Activated T-helper 17 cell treated with anti-CD3 and anti-CD28 coated beads, Interleukin-2, amount 50 U/mL, for 72 hours (primary cell): ENCODE measurements around the gene CPXM1. TPM values are rescaled to one million over a fixed set of nuclear protein-coding genes. Genes with fewer than 3 reads are reported as not detected.
"Not testable (repeated sequence)": the region's sequence is repeated elsewhere in the genome, so short reads cannot be mapped to it uniquely, and the experiment has no call there.

ENCODE experiments used
- ATAC-seq: fragments of 150-1000 bp; cut with Tn5 transposase; replicated peaks from 2 replicates; pipeline ENCODE4 v1.10.0; 2021; ENCODE audit warnings: mild to moderate bottlenecking, moderate library complexity
- H3K27ac Mint-ChIP-seq: one replicate; pipeline ENCODE4 v1.8.0; 2022; ENCODE audit warnings: mixed read lengths
- H3K27me3 Mint-ChIP-seq: one replicate; pipeline ENCODE4 v1.8.0; 2022; ENCODE audit warnings: mixed read lengths
- H3K36me3 Mint-ChIP-seq: one replicate; pipeline ENCODE4 v1.8.0; 2022; ENCODE audit warnings: low read depth, mild to moderate bottlenecking, mixed read lengths
- H3K4me1 Mint-ChIP-seq: one replicate; pipeline ENCODE4 v1.8.0; 2022; ENCODE audit warnings: mixed read lengths
- H3K4me3 Mint-ChIP-seq: one replicate; pipeline ENCODE4 v1.8.0; 2022; ENCODE audit warnings: mild to moderate bottlenecking, mixed read lengths
- H3K9me3 Mint-ChIP-seq: one replicate; pipeline ENCODE4 v1.8.0; 2022; ENCODE audit warnings: mixed read lengths
- total RNA-seq, 2 donors: library from RNA; stranded (reverse); gene quantifications; one replicate each; pipeline ENCODE4 v1.2.3, GENCODE V29; 2022

CPXM1 gene
- total RNA-seq, 2 donors from 2014 or later: 0.63 to 0.69 TPM

DNA sequence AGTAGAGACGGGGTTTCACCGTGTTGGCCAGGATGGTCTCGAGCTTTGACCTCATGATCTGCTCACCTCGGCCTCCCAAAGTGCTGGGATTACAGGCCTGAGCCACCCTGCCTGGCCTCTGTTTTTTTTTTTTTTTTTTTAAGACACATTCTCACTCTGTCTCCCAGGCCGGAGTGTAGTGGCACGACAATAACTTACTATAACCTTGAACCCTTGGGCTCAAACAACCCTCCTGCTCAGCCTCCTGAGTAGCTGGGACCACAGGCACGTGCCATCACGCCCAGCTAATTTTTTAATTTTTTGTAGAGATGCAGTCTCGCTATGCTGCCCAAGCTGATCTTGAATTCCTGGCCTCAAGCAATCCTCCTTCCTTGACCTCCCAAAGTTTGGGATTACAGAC lies 26.6 kb downstream of the CPXM1 start:
- no peaks in the 10 kb centered on the region for H3K4me1 Mint-ChIP-seq
- H3K9me3 Mint-ChIP-seq: no peaks in the 10 kb centered on the region
- no peaks in the 10 kb centered on the region for H3K27me3 Mint-ChIP-seq
- no peaks in the 10 kb centered on the region for H3K36me3 Mint-ChIP-seq
- no peak overlapping the region for H3K4me3 Mint-ChIP-seq
- ATAC-seq: no peak
- H3K27ac Mint-ChIP-seq: no peak overlapping the region

- Mint-ChIP-seq H3K4me3 (no peak overlapping the region), H3K27me3 (peaks cover 8% of the 10 kb centered on the region), H3K27ac (no peak overlapping the region), H3K9me3 (no peaks in the 10 kb centered on the region), H3K36me3 (no peaks in the 10 kb centered on the region), H3K4me1 (no peaks in the 10 kb centered on the region)
- no peak for ATAC-seq
These were observed 28.8 kb downstream of the CPXM1 start for GRCh38 chr20:2771631-2772080.

- not testable (repeated sequence) for H3K9me3 Mint-ChIP-seq, H3K27ac Mint-ChIP-seq, H3K4me3 Mint-ChIP-seq, H3K4me1 Mint-ChIP-seq, H3K27me3 Mint-ChIP-seq, ATAC-seq, H3K36me3 Mint-ChIP-seq
These were observed 30.3 kb downstream of the CPXM1 start for GRCh38 chr20:2770091-2770490.

GRCh38 chr20:2768632-2769015 lies 31.8 kb downstream of the CPXM1 start:
- H3K4me3 Mint-ChIP-seq: no peak overlapping the region
- H3K27ac Mint-ChIP-seq: no peak overlapping the region
- no peaks in the 10 kb centered on the region for H3K9me3 Mint-ChIP-seq
- H3K27me3 Mint-ChIP-seq: peaks cover 11% of the 10 kb centered on the region
- no peak for ATAC-seq
- no peaks in the 10 kb centered on the region for H3K4me1 Mint-ChIP-seq
- no peaks in the 10 kb centered on the region for H3K36me3 Mint-ChIP-seq

GRCh38 chr20:2767768-2768631 lies 32.4 kb downstream of the CPXM1 start:
- peaks cover 11% of the 10 kb centered on the region for H3K27me3 Mint-ChIP-seq

GRCh38 chr20:2763186-2763585 lies 37.2 kb downstream of the CPXM1 start:
- Mint-ChIP-seq H3K36me3 (no peaks in the 10 kb centered on the region), H3K27me3 (peaks cover 16% of the 10 kb centered on the region), H3K9me3 (no peaks in the 10 kb centered on the region), H3K27ac (no peak overlapping the region), H3K4me3 (no peak overlapping the region), H3K4me1 (peaks cover 4% of the 10 kb centered on the region)
- ATAC-seq: no peak

More at GRCh38 chr20:2767768-2768631, 32.4 kb downstream of the CPXM1 start:
- Mint-ChIP-seq H3K9me3 (no peaks in the 10 kb centered on the region), H3K36me3 (no peaks in the 10 kb centered on the region), H3K27ac (no peak overlapping the region), H3K4me1 (no peaks in the 10 kb centered on the region), H3K4me3 (no peak overlapping the region)
- no peak for ATAC-seq

DNA sequence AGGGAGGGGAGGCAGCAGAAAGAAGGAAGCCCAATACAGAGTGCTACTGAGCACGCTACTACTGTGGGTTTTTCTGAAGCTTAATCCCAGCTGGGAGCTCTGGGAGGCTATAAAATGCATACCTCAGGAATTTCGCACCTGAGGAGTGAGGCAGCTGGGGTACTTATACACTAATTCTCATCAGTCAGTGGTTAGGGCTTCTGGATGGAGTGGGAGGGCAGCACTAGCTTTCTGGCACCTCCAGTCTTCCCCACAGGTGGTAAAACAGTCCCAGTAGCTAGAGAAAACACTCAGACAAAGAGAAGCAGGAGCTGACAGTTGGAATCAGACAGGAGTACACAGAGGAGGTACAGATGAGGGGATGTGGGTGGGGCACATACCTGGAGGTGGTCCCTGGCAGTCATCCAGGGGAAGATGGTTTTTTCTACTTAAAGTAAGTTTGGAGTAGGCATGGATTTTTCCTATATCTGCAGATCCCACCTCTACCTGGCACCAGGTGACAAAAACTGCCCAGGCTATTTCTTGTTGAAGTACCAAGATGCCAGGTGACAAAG lies 37.8 kb downstream of the CPXM1 start:
- Mint-ChIP-seq H3K36me3 (no peaks in the 10 kb centered on the region), H3K4me1 (peaks cover 4% of the 10 kb centered on the region), H3K4me3 (no peak overlapping the region), H3K27me3 (peaks cover 14% of the 10 kb centered on the region), H3K9me3 (no peaks in the 10 kb centered on the region), H3K27ac (no peak overlapping the region)
- no peak for ATAC-seq

- Mint-ChIP-seq H3K36me3 (no peaks in the 10 kb centered on the region), H3K27me3 (peaks cover 9% of the 10 kb centered on the region), H3K4me1 (peaks cover 4% of the 10 kb centered on the region), H3K27ac (no peak overlapping the region), H3K4me3 (no peak overlapping the region), H3K9me3 (no peaks in the 10 kb centered on the region)
- no peak for ATAC-seq
These were observed 38.5 kb downstream of the CPXM1 start for GRCh38 chr20:2761885-2762284.

- Mint-ChIP-seq H3K4me1 (peaks cover 10% of the 10 kb centered on the region), H3K36me3 (no peaks in the 10 kb centered on the region), H3K4me3 (no peak overlapping the region), H3K9me3 (no peaks in the 10 kb centered on the region), H3K27ac (no peak overlapping the region), H3K27me3 (peaks cover 16% of the 10 kb centered on the region)
- no peak for ATAC-seq
These were observed 39.5 kb downstream of the CPXM1 start for GRCh38 chr20:2760952-2761305.

- ATAC-seq: no peak
- Mint-ChIP-seq H3K27me3 (peaks cover 16% of the 10 kb centered on the region), H3K27ac (no peak overlapping the region), H3K36me3 (no peaks in the 10 kb centered on the region), H3K9me3 (no peaks in the 10 kb centered on the region), H3K4me3 (no peak overlapping the region), H3K4me1 (peaks cover 10% of the 10 kb centered on the region)
These were observed 40.0 kb downstream of the CPXM1 start for GRCh38 chr20:2760297-2760951.

GRCh38 chr20:2759603-2760296 lies 40.7 kb downstream of the CPXM1 start:
- H3K9me3 Mint-ChIP-seq: no peaks in the 10 kb centered on the region
- no peak for ATAC-seq
- no peaks in the 10 kb centered on the region for H3K36me3 Mint-ChIP-seq
- no peak overlapping the region for H3K27ac Mint-ChIP-seq
- H3K4me1 Mint-ChIP-seq: peaks cover 10% of the 10 kb centered on the region
- peaks cover 16% of the 10 kb centered on the region for H3K27me3 Mint-ChIP-seq
- H3K4me3 Mint-ChIP-seq: no peak overlapping the region

DNA sequence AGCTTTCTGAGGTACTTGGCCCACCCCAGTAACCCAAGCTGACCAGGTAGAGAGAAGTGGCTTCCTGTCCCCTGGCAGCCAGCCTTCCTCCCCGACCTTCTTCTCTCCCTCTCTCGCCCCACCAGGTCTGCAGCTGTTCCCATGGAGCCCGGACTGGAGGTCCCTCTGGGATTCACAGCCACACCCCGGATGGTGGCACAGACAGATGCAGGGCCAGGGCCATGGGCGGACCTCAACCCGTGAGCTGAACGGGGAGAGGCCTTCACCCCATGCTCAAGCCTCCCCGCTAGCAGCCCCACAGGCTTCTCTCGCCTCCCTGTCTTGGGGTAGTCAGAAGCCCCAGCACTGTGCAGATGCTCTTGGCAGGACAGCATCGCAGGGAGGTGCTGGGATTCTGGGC lies 41.3 kb downstream of the CPXM1 start:
- Mint-ChIP-seq H3K27me3 (peaks cover 16% of the 10 kb centered on the region), H3K27ac (no peak overlapping the region), H3K9me3 (no peaks in the 10 kb centered on the region), H3K4me1 (peaks cover 10% of the 10 kb centered on the region), H3K4me3 (no peak overlapping the region), H3K36me3 (no peaks in the 10 kb centered on the region)
- ATAC-seq: no peak

- ATAC-seq: no peak
- peaks cover 16% of the 10 kb centered on the region for H3K4me1 Mint-ChIP-seq
- no peak overlapping the region for H3K27ac Mint-ChIP-seq
- no peaks in the 10 kb centered on the region for H3K36me3 Mint-ChIP-seq
- H3K4me3 Mint-ChIP-seq: no peak overlapping the region
- peaks cover 13% of the 10 kb centered on the region for H3K27me3 Mint-ChIP-seq
- H3K9me3 Mint-ChIP-seq: no peaks in the 10 kb centered on the region
These were observed 42.5 kb downstream of the CPXM1 start for GRCh38 chr20:2757969-2758368.

GRCh38 chr20:2757001-2757400 lies 43.4 kb downstream of the CPXM1 start:
- Mint-ChIP-seq H3K27me3 (peaks cover 13% of the 10 kb centered on the region), H3K27ac (no peak overlapping the region), H3K9me3 (no peaks in the 10 kb centered on the region), H3K36me3 (no peaks in the 10 kb centered on the region), H3K4me3 (no peak overlapping the region), H3K4me1 (peaks cover 16% of the 10 kb centered on the region)
- no peak for ATAC-seq
